Parathyroid adenoma (tissue), 2 donors: ENCODE data around the gene LRSAM1.

Experiments used
- H2AFZ ChIP-seq: fragments of 300-600 bp; sonication (generic); one replicate; pipeline ENCODE4 v1.7.0; 2017; ENCODE audit warnings: antibody characterized with exemption, mild to moderate bottlenecking
- H3K27ac ChIP-seq: fragments of 300-600 bp; sonication (generic); one replicate; pipeline ENCODE4 v1.7.0; 2017
- H3K27me3 ChIP-seq: fragments of 300-600 bp; sonication (generic); one replicate; pipeline ENCODE4 v1.7.0; 2017; ENCODE audit warnings: low read length; ENCODE audit not compliant: control insufficient read depth, insufficient read depth
- H3K36me3 ChIP-seq: fragments of 300-600 bp; sonication (generic); one replicate; pipeline ENCODE4 v1.7.0; 2017; ENCODE audit warnings: low read length; ENCODE audit not compliant: control insufficient read depth, insufficient read depth
- H3K4me1 ChIP-seq: fragments of 300-600 bp; sonication (generic); one replicate; pipeline ENCODE4 v1.7.0; 2017; ENCODE audit warnings: control low read depth
- H3K4me2 ChIP-seq: fragments of 300-600 bp; sonication (generic); one replicate; pipeline ENCODE4 v1.7.0; 2017; ENCODE audit warnings: low read length
- H3K4me3 ChIP-seq: fragments of 300-600 bp; sonication (generic); one replicate; pipeline ENCODE4 v1.7.0; 2017; ENCODE audit warnings: low read depth, low read length
- H3K79me2 ChIP-seq: fragments of 300-600 bp; sonication (generic); one replicate; pipeline ENCODE4 v1.7.0; 2017; ENCODE audit warnings: control low read depth
- H3K9ac ChIP-seq: fragments of 300-600 bp; sonication (generic); one replicate; pipeline ENCODE4 v1.7.0; 2017; ENCODE audit warnings: mild to moderate bottlenecking
- H3K9me3 ChIP-seq: fragments of 300-600 bp; sonication (generic); one replicate; pipeline ENCODE4 v1.7.0; 2017; ENCODE audit warnings: low read length; ENCODE audit not compliant: control insufficient read depth
- CTCF ChIP-seq: fragments of 300-600 bp; sonication (generic); IDR thresholded peaks from one replicate; pipeline ENCODE4 v1.7.0; 2017; ENCODE audit warnings: antibody characterized with exemption, mild to moderate bottlenecking
- donor health status: primary hyperparathyroidism.

LRSAM1 gene

GRCh38 chr9:127497656-127498290, 46.5 kb downstream of the LRSAM1 start:
- Histone ChIP-seq H3K36me3 (no peaks in the 10 kb centered on the region), H3K4me1 (no peaks in the 10 kb centered on the region), H3K4me3 (no peak overlapping the region), H2AFZ (no peak overlapping the region), H3K79me2 (no peaks in the 10 kb centered on the region), H3K27me3 (no peaks in the 10 kb centered on the region), H3K4me2 (no peak overlapping the region), H3K9me3 (no peaks in the 10 kb centered on the region), H3K9ac (no peak overlapping the region), H3K27ac (no peak overlapping the region)
- no peak for TF ChIP-seq CTCF

GRCh38 chr9:127498298-127498697, 47.0 kb downstream of the LRSAM1 start:
- H3K27ac ChIP-seq: no peak overlapping the region

GRCh38 chr9:127500399-127500798, 49.1 kb downstream of the LRSAM1 start:
- no peaks in the 10 kb centered on the region for H3K27me3 ChIP-seq
- H3K27ac ChIP-seq: no peak overlapping the region
- TF ChIP-seq CTCF: no peak
- H3K4me1 ChIP-seq: no peaks in the 10 kb centered on the region
- H3K4me2 ChIP-seq: no peak overlapping the region
- no peaks in the 10 kb centered on the region for H3K36me3 ChIP-seq
- H2AFZ ChIP-seq: no peak overlapping the region
- no peak overlapping the region for H3K4me3 ChIP-seq
- no peak overlapping the region for H3K9ac ChIP-seq
- H3K9me3 ChIP-seq: no peaks in the 10 kb centered on the region
- no peaks in the 10 kb centered on the region for H3K79me2 ChIP-seq

More at GRCh38 chr9:127498298-127498697, 47.0 kb downstream of the LRSAM1 start:
- H3K4me2 ChIP-seq: no peak overlapping the region
- no peaks in the 10 kb centered on the region for H3K36me3 ChIP-seq
- H2AFZ ChIP-seq: no peak overlapping the region
- no peaks in the 10 kb centered on the region for H3K79me2 ChIP-seq
- H3K9ac ChIP-seq: no peak overlapping the region
- no peak overlapping the region for H3K4me3 ChIP-seq
- TF ChIP-seq CTCF: no peak
- H3K4me1 ChIP-seq: no peaks in the 10 kb centered on the region
- no peaks in the 10 kb centered on the region for H3K27me3 ChIP-seq
- no peaks in the 10 kb centered on the region for H3K9me3 ChIP-seq

GRCh38 chr9:127500862-127501261, 49.6 kb downstream of the LRSAM1 start:
- Histone ChIP-seq H3K27me3 (no peaks in the 10 kb centered on the region), H3K4me2 (no peak overlapping the region), H3K9ac (no peak overlapping the region), H2AFZ (no peak overlapping the region), H3K36me3 (no peaks in the 10 kb centered on the region), H3K79me2 (no peaks in the 10 kb centered on the region), H3K4me1 (no peaks in the 10 kb centered on the region), H3K27ac (no peak overlapping the region), H3K4me3 (no peak overlapping the region), H3K9me3 (no peaks in the 10 kb centered on the region)
- no peak for TF ChIP-seq CTCF

- H3K36me3 ChIP-seq: no peaks in the 10 kb centered on the region
- no peaks in the 10 kb centered on the region for H3K79me2 ChIP-seq
Observed at GRCh38 chr9:127501821-127502343, 50.6 kb downstream of the LRSAM1 start.

More at GRCh38 chr9:127501821-127502343, 50.6 kb downstream of the LRSAM1 start:
- no peak for TF ChIP-seq CTCF
- no peak overlapping the region for H2AFZ ChIP-seq
- H3K4me2 ChIP-seq: no peak overlapping the region
- H3K27ac ChIP-seq: no peak overlapping the region
- no peaks in the 10 kb centered on the region for H3K9me3 ChIP-seq
- no peak overlapping the region for H3K9ac ChIP-seq
- H3K4me3 ChIP-seq: no peak overlapping the region
- no peaks in the 10 kb centered on the region for H3K27me3 ChIP-seq
- H3K4me1 ChIP-seq: no peaks in the 10 kb centered on the region
